ENCODE results near the gene PHRF1.

DNA sequence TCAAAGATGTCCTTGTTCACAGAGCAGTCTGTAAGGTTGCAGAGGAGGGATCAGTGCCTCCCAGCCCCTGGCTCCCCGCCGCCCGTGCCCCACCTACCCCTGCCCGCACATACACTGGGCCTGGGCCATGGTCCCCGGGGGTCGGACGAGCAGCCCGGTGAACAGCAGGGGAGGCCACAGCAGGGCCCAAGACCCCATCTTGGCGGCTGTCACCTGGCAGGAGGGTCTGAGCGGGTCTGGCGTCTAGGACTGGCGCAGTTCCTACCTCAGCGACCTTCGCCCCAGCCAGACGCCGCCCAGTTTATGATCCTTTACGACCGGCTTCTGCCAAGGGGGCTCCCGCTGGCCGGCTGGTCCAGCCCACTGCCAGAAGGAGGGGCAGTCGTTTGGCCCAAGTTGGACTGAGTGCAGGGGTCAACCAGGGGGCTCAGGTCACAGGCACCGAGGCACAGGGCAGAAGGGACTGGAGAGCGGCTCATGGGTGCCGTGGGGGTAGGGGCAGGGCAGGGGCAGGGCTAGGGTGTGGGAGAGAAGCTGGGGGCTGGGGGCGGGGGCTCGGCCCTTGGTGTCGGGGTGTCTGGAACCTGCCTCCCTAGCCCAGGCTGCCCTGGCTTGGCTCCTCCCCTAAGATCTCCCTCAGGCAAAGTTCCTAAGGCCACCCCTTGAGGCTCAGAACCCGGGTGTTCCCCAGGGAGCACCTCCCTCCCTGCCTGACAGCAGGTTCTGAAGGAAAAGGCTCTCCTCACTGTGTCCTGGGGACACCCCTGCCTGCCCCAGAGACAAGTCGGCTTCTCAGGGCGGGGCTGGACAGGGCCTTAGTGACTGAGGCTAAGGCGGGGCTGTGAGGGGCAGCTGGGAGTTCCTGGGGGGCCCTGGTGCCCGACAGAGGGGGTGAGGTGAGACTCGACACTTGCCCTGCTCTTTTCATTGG is 48.7 kb downstream of the PHRF1 start, which contains the start of gene CDHR5:
- TF ChIP-seq, protein P1, sequence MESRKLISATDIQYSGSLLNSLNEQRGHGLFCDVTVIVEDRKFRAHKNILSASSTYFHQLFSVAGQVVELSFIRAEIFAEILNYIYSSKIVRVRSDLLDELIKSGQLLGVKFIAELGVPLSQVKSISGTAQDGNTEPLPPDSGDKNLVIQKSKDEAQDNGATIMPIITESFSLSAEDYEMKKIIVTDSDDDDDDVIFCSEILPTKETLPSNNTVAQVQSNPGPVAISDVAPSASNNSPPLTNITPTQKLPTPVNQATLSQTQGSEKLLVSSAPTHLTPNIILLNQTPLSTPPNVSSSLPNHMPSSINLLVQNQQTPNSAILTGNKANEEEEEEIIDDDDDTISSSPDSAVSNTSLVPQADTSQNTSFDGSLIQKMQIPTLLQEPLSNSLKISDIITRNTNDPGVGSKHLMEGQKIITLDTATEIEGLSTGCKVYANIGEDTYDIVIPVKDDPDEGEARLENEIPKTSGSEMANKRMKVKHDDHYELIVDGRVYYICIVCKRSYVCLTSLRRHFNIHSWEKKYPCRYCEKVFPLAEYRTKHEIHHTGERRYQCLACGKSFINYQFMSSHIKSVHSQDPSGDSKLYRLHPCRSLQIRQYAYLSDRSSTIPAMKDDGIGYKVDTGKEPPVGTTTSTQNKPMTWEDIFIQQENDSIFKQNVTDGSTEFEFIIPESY (IDR thresholded peaks at IDR 0.05; ENCODE audit: borderline replicate concordance, low read depth) = no peak
- TF ChIP-seq, protein P2, sequence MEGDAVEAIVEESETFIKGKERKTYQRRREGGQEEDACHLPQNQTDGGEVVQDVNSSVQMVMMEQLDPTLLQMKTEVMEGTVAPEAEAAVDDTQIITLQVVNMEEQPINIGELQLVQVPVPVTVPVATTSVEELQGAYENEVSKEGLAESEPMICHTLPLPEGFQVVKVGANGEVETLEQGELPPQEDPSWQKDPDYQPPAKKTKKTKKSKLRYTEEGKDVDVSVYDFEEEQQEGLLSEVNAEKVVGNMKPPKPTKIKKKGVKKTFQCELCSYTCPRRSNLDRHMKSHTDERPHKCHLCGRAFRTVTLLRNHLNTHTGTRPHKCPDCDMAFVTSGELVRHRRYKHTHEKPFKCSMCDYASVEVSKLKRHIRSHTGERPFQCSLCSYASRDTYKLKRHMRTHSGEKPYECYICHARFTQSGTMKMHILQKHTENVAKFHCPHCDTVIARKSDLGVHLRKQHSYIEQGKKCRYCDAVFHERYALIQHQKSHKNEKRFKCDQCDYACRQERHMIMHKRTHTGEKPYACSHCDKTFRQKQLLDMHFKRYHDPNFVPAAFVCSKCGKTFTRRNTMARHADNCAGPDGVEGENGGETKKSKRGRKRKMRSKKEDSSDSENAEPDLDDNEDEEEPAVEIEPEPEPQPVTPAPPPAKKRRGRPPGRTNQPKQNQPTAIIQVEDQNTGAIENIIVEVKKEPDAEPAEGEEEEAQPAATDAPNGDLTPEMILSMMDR (IDR thresholded peaks at IDR 0.05) = no peak
- TF ChIP-seq TAF1 (IDR thresholded peaks at IDR 0.05; ENCODE audit: borderline replicate concordance, low read depth, low read length) (no peak), RCOR1 (IDR thresholded peaks at IDR 0.05; ENCODE audit: low read length) (no peak), EP300 (IDR thresholded peaks at IDR 0.05; ENCODE audit: borderline replicate concordance in 1 of 2, low read depth in 1 of 2, low read length in 1 of 2) (no peak), CHD2 (IDR thresholded peaks at IDR 0.05; ENCODE audit: low read length, partially characterized antibody) (no peak), USF1 (IDR thresholded peaks at IDR 0.05; ENCODE audit: borderline replicate concordance, low read depth) (no peak), MXI1 (IDR thresholded peaks at IDR 0.05; ENCODE audit: low read depth, low read length) (no peak), FOXM1 (IDR thresholded peaks at IDR 0.05; ENCODE audit: low read depth) (no peak), POLR2AphosphoS5 (IDR thresholded peaks at IDR 0.05; ENCODE audit: low read depth, low read length) (no peak), YY1 (IDR thresholded peaks at IDR 0.05; ENCODE audit: low read depth) (no peak), NRF1 (IDR thresholded peaks at IDR 0.05; ENCODE audit: low read depth, low read length) (no peak)
- TF ChIP-seq, protein P3, sequence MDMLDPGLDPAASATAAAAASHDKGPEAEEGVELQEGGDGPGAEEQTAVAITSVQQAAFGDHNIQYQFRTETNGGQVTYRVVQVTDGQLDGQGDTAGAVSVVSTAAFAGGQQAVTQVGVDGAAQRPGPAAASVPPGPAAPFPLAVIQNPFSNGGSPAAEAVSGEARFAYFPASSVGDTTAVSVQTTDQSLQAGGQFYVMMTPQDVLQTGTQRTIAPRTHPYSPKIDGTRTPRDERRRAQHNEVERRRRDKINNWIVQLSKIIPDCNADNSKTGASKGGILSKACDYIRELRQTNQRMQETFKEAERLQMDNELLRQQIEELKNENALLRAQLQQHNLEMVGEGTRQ (IDR thresholded peaks at IDR 0.05; ENCODE audit: borderline replicate concordance, low read depth, low read length) = no peak
- TF ChIP-seq, protein P4, sequence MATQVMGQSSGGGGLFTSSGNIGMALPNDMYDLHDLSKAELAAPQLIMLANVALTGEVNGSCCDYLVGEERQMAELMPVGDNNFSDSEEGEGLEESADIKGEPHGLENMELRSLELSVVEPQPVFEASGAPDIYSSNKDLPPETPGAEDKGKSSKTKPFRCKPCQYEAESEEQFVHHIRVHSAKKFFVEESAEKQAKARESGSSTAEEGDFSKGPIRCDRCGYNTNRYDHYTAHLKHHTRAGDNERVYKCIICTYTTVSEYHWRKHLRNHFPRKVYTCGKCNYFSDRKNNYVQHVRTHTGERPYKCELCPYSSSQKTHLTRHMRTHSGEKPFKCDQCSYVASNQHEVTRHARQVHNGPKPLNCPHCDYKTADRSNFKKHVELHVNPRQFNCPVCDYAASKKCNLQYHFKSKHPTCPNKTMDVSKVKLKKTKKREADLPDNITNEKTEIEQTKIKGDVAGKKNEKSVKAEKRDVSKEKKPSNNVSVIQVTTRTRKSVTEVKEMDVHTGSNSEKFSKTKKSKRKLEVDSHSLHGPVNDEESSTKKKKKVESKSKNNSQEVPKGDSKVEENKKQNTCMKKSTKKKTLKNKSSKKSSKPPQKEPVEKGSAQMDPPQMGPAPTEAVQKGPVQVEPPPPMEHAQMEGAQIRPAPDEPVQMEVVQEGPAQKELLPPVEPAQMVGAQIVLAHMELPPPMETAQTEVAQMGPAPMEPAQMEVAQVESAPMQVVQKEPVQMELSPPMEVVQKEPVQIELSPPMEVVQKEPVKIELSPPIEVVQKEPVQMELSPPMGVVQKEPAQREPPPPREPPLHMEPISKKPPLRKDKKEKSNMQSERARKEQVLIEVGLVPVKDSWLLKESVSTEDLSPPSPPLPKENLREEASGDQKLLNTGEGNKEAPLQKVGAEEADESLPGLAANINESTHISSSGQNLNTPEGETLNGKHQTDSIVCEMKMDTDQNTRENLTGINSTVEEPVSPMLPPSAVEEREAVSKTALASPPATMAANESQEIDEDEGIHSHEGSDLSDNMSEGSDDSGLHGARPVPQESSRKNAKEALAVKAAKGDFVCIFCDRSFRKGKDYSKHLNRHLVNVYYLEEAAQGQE (IDR thresholded peaks at IDR 0.05; ENCODE audit: low read depth, low read length) = no peak
